ENCODE results near the gene DLL1. TPM values are rescaled to one million over a fixed set of nuclear protein-coding genes. Genes with fewer than 3 reads are reported as not detected.

DLL1 gene
- polyA plus RNA-seq, 2 of the 4 experiments (the other 2 are of a cell fraction), result 0.05 to 0.15 TPM

- Histone ChIP-seq H3K4me3 (peak overlapping the region; percentile 87), H3K4me2 (peak overlapping the region; percentile 79), H3K9me3 (no peaks in the 10 kb centered on the region), H3K4me1 (peaks cover 13% of the 10 kb centered on the region; the same call in 1 of the 3 replicates), H3K27ac (peak overlapping the region; percentile 86 to 100)
- DNase-seq (ENCODE audit: low read depth in 1 of 2, low spot score in 1 of 2) (no peak), FAIRE-seq (no peak), ATAC-seq (no peak; a peak in 1 of 6 replicates)
- ChIA-PET CTCF (interaction anchor here (0.6 kb wide), 1 partner anchor 210 kb away, joined by 3 read pairs; no protein-coding TSS in a partner anchor), POLR2A (interaction anchor here (1.0 kb wide), 1 partner anchor 12 kb away, joined by 3 read pairs; no protein-coding TSS in a partner anchor)
- 3% methylated on average over 13 of the region's 15 CpGs for WGBS (ENCODE audit: missing lambda C conversion rate)
- TF ChIP-seq CBX2 (IDR thresholded peaks at IDR 0.05; ENCODE audit: borderline replicate concordance, low read depth) (no peak), CTCF (IDR thresholded peaks at IDR 0.05) (no peak), PHF8 (IDR thresholded peaks at IDR 0.05; ENCODE audit: borderline replicate concordance, low read depth) (0 out of 2 replicates have a peak, but pooled peaks have one; percentile 18), CHD4 (IDR thresholded peaks at IDR 0.05; ENCODE audit: borderline replicate concordance) (no peak)
Observed at GRCh38 chr6:170307080-170307545, 16.2 kb upstream of the DLL1 start.

- Histone ChIP-seq H3K27ac (peak within 1 kb of the TSS; percentile 86 to 100), H3K4me1 (peaks cover 13% of the 10 kb centered on the region; the same call in 1 of the 3 replicates), H3K9me3 (no peaks in the 10 kb centered on the region), H3K4me2 (peak within 1 kb of the TSS; percentile 96), H3K4me3 (peak within 1 kb of the TSS; percentile 87)
- peak; percentile 81 to 91 for DNase-seq (ENCODE audit: low read depth in 1 of 2, low spot score in 1 of 2)
- ATAC-seq, result peak; percentile 98
- WGBS (ENCODE audit: missing lambda C conversion rate), result under 1% methylated on average over 18 of the region's 97 CpGs
- POLR2A ChIA-PET, result interaction anchor here (1.0 kb wide), 1 partner anchor 11 kb away, joined by 3 read pairs; no protein-coding TSS in a partner anchor
- CTCF ChIA-PET, result no interaction called here
- no peak for FAIRE-seq
- TF ChIP-seq JUNB (IDR thresholded peaks at IDR 0.05), result no peak
- TF ChIP-seq E2F6 (IDR thresholded peaks at IDR 0.05; ENCODE audit: borderline replicate concordance, low read depth), result peak; percentile 40; the same call in 1 of the 2 replicates
- no peak for TF ChIP-seq MAZ (IDR thresholded peaks at IDR 0.05; ENCODE audit: borderline replicate concordance, low read depth, low read length)
- peak; percentile 72; the same call in 2 of the 3 replicates for TF ChIP-seq BCL3 (IDR thresholded peaks at IDR 0.05)
- no peak for TF ChIP-seq RNF2 (IDR thresholded peaks at IDR 0.05; ENCODE audit: borderline replicate concordance, low read depth)
- TF ChIP-seq ATOH8 (CRISPR knock-in tag; IDR thresholded peaks at IDR 0.05; ENCODE audit: low read depth), result no peak
- no peak for TF ChIP-seq FOSL2 (IDR thresholded peaks at IDR 0.05)
- no peak for TF ChIP-seq FOSL2 (CRISPR knock-in tag; IDR thresholded peaks at IDR 0.05)
- TF ChIP-seq HMGXB4 (CRISPR knock-in tag; IDR thresholded peaks at IDR 0.05; ENCODE audit: borderline replicate concordance), result no peak
- no peak for TF ChIP-seq KDM5A (IDR thresholded peaks at IDR 0.05)
- TF ChIP-seq ELK1 (IDR thresholded peaks at IDR 0.05; ENCODE audit: low read depth, low read length), result no peak
- TF ChIP-seq BHLHE40 (IDR thresholded peaks at IDR 0.05; ENCODE audit: low read depth, low read length), result no peak
- TF ChIP-seq CBX8 (IDR thresholded peaks at IDR 0.05), result no peak
- no peak for TF ChIP-seq MAFK (IDR thresholded peaks at IDR 0.05; ENCODE audit: partially characterized antibody)
- TF ChIP-seq EHMT2 (IDR thresholded peaks at IDR 0.05; ENCODE audit: low read depth), result no peak
- TF ChIP-seq FOXS1 (CRISPR knock-in tag; IDR thresholded peaks at IDR 0.05), result no peak
- TF ChIP-seq RCOR1 (IDR thresholded peaks at IDR 0.05; ENCODE audit: low read depth, low read length), result no peak
- peak in 1 of 2 experiments; percentile 67; a peak in 2 of 5 replicates for TF ChIP-seq JUN (IDR thresholded peaks at IDR 0.05)
- peak; percentile 84 for TF ChIP-seq PHF8 (IDR thresholded peaks at IDR 0.05; ENCODE audit: borderline replicate concordance, low read depth)
- TF ChIP-seq POLR2A (IDR thresholded peaks at IDR 0.05; ENCODE audit: low read length), result peak; percentile 86
Observed at GRCh38 chr6:170306324-170307079, 15.6 kb upstream of the DLL1 start, which contains the start of gene FAM120B. Gene FAM120B, plus strand, starts transcription at chr6:170306758. Its CDS starts 10,633 bp downstream, at chr6:170317391.
